ENCODE data around the gene PRPF8. TPM values are rescaled to one million over a fixed set of nuclear protein-coding genes. Genes with fewer than 3 reads are reported as not detected.

The PRPF8 gene
- total and polyA plus RNA-seq, 2 of the 13 experiments (the other 11 are each of a cell fraction or from before 2014, with no cell fraction given) = 112 to 179 TPM

DNA sequence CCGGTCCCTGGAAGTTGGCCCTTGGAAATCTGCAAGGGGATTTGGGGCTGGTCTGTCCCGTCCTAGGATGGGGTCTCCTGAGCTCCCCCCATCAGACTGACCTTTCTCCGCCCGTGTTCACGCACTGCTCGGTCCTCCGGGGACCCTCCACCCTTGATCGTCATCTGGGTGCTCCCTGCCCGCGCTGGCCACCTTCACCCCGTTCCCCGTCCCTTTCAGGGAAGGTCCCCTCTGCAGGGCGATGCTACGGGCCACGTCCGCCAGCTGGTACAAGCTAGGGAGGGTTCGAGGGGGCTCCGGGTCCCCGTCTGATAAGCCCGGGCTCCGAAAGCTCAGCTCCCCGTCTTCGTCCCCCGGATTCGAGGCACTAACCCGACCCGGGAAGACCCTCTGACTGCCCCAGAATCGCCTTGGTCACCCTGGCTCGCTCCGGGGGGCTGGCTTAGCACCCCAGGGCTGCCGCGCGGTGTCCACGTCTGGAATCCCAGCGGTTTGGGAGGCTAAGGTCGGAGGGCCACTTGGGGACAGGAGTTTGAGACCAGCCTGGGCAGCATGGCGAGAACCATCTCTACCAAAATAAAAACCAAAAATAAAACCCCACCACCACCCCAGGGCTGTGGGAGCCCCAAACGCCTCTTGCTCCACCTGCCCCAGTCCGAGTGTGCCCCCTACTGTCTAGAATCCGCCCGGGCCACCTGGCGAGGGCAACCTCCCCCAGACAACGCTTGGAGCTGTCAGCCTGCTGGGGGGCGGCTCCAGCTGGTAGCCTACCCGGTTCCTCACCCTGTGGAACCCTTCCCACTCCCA is 55.0 kb downstream of the PRPF8 start (continued):
- TF ChIP-seq ZNF253 (CRISPR knock-in tag; IDR thresholded peaks at IDR 0.05; ENCODE audit: borderline replicate concordance) = 0 out of 2 replicates have a peak, but pooled peaks have one; percentile 32
- TF ChIP-seq, protein P1, sequence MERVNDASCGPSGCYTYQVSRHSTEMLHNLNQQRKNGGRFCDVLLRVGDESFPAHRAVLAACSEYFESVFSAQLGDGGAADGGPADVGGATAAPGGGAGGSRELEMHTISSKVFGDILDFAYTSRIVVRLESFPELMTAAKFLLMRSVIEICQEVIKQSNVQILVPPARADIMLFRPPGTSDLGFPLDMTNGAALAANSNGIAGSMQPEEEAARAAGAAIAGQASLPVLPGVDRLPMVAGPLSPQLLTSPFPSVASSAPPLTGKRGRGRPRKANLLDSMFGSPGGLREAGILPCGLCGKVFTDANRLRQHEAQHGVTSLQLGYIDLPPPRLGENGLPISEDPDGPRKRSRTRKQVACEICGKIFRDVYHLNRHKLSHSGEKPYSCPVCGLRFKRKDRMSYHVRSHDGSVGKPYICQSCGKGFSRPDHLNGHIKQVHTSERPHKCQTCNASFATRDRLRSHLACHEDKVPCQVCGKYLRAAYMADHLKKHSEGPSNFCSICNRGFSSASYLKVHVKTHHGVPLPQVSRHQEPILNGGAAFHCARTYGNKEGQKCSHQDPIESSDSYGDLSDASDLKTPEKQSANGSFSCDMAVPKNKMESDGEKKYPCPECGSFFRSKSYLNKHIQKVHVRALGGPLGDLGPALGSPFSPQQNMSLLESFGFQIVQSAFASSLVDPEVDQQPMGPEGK (CRISPR knock-in tag; IDR thresholded peaks at IDR 0.05) = peak; percentile 59; the same call in 1 of the 2 replicates
- TF ChIP-seq TAF1 (CRISPR knock-in tag; IDR thresholded peaks at IDR 0.05) = no peak
- no peak for TF ChIP-seq FLYWCH1 (CRISPR knock-in tag; IDR thresholded peaks at IDR 0.05)
- no peak for TF ChIP-seq ZNF33B (CRISPR knock-in tag; IDR thresholded peaks at IDR 0.05)
- TF ChIP-seq SRY (CRISPR knock-in tag; IDR thresholded peaks at IDR 0.05) = no peak
- 0 out of 2 replicates have a peak, but pooled peaks have one; percentile 5 for TF ChIP-seq FOXA3 (CRISPR knock-in tag; IDR thresholded peaks at IDR 0.05)
- TF ChIP-seq ZFP36 (IDR thresholded peaks at IDR 0.05; ENCODE audit: borderline replicate concordance, low read depth, low read length, partially characterized antibody) = no peak
- TF ChIP-seq, protein P2, sequence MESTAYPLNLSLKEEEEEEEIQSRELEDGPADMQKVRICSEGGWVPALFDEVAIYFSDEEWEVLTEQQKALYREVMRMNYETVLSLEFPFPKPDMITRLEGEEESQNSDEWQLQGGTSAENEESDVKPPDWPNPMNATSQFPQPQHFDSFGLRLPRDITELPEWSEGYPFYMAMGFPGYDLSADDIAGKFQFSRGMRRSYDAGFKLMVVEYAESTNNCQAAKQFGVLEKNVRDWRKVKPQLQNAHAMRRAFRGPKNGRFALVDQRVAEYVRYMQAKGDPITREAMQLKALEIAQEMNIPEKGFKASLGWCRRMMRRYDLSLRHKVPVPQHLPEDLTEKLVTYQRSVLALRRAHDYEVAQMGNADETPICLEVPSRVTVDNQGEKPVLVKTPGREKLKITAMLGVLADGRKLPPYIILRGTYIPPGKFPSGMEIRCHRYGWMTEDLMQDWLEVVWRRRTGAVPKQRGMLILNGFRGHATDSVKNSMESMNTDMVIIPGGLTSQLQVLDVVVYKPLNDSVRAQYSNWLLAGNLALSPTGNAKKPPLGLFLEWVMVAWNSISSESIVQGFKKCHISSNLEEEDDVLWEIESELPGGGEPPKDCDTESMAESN (CRISPR knock-in tag; conservative IDR thresholded peaks at IDR 0.05) = no peak
- TF ChIP-seq ZNF598 (CRISPR knock-in tag; IDR thresholded peaks at IDR 0.05; ENCODE audit: borderline replicate concordance) = peak; percentile 72; the same call in 1 of the 2 replicates
- TF ChIP-seq, protein P3, sequence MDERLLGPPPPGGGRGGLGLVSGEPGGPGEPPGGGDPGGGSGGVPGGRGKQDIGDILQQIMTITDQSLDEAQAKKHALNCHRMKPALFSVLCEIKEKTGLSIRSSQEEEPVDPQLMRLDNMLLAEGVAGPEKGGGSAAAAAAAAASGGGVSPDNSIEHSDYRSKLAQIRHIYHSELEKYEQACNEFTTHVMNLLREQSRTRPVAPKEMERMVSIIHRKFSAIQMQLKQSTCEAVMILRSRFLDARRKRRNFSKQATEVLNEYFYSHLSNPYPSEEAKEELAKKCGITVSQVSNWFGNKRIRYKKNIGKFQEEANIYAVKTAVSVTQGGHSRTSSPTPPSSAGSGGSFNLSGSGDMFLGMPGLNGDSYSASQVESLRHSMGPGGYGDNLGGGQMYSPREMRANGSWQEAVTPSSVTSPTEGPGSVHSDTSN (CRISPR knock-in tag; IDR thresholded peaks at IDR 0.05) = no peak
- TF ChIP-seq, protein P4, sequence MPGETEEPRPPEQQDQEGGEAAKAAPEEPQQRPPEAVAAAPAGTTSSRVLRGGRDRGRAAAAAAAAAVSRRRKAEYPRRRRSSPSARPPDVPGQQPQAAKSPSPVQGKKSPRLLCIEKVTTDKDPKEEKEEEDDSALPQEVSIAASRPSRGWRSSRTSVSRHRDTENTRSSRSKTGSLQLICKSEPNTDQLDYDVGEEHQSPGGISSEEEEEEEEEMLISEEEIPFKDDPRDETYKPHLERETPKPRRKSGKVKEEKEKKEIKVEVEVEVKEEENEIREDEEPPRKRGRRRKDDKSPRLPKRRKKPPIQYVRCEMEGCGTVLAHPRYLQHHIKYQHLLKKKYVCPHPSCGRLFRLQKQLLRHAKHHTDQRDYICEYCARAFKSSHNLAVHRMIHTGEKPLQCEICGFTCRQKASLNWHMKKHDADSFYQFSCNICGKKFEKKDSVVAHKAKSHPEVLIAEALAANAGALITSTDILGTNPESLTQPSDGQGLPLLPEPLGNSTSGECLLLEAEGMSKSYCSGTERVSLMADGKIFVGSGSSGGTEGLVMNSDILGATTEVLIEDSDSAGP (CRISPR knock-in tag; IDR thresholded peaks at IDR 0.05; ENCODE audit: borderline replicate concordance) = peak; percentile 50; the same call in 1 of the 2 replicates
- TF ChIP-seq ZNF496 (CRISPR knock-in tag; IDR thresholded peaks at IDR 0.05; ENCODE audit: insufficient replicate concordance) = no peak
- no peak for TF ChIP-seq RBFOX2 (IDR thresholded peaks at IDR 0.05; ENCODE audit: low read depth, low read length)
- TF ChIP-seq, protein P5, sequence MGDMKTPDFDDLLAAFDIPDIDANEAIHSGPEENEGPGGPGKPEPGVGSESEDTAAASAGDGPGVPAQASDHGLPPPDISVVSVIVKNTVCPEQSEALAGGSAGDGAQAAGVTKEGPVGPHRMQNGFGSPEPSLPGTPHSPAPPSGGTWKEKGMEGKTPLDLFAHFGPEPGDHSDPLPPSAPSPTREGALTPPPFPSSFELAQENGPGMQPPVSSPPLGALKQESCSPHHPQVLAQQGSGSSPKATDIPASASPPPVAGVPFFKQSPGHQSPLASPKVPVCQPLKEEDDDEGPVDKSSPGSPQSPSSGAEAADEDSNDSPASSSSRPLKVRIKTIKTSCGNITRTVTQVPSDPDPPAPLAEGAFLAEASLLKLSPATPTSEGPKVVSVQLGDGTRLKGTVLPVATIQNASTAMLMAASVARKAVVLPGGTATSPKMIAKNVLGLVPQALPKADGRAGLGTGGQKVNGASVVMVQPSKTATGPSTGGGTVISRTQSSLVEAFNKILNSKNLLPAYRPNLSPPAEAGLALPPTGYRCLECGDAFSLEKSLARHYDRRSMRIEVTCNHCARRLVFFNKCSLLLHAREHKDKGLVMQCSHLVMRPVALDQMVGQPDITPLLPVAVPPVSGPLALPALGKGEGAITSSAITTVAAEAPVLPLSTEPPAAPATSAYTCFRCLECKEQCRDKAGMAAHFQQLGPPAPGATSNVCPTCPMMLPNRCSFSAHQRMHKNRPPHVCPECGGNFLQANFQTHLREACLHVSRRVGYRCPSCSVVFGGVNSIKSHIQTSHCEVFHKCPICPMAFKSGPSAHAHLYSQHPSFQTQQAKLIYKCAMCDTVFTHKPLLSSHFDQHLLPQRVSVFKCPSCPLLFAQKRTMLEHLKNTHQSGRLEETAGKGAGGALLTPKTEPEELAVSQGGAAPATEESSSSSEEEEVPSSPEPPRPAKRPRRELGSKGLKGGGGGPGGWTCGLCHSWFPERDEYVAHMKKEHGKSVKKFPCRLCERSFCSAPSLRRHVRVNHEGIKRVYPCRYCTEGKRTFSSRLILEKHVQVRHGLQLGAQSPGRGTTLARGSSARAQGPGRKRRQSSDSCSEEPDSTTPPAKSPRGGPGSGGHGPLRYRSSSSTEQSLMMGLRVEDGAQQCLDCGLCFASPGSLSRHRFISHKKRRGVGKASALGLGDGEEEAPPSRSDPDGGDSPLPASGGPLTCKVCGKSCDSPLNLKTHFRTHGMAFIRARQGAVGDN (CRISPR knock-in tag; IDR thresholded peaks at IDR 0.05) = peak; percentile 56
- no peak for TF ChIP-seq IKZF4 (CRISPR knock-in tag; IDR thresholded peaks at IDR 0.05; ENCODE audit: borderline replicate concordance, low read depth, not compliant biosample characterization)
- no peak for TF ChIP-seq HOXD1 (CRISPR knock-in tag; IDR thresholded peaks at IDR 0.05)
